ENCODE data around the gene HOXD9.

DNA sequence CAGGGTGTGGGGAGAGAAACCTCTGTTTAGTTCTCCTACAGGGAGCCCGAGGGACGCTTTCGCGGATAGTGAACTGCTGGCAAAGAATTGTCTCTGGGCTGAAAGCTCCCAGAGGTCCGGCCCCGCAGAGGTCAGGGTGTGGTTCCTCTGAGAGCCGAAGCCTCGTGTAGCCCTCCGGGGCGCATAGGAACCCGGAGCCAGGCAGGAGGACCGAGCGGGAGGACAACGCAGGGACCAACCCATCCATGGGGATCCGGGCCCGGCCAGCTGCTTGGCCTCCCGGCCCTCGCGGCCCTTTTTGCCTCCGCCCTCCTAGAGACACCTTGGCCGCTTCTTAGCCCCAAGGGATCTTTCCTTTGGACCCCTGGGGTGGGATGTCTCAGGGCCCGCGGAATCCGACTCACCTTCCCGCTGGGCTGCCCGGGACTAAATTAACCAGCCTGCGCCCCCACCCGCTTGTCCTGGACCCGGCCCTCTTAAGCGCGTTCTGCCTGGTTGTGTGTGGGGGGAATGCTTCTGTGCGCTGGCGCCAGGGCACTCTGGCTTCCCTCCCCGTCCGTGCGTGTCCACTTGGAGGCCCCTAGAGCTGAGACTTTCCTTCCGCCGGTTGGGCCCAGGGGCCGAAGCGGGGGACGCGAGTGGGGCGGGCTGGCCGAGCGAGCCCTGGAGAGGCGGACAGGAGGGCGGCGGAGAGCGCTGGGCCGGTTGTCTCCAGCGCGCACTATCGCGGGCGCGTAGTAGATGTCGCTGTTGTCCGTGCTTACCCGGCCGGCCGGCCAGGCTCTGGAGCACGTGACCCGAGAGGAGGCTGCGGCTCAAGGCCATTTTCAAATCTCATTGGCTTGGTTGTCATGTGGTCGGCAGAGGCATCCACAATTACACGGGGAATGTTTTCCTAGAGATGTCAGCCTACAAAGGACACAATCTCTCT, 6.4 kb upstream of the HOXD9 start, which contains the start of gene HOXD10:
- TF ChIP-seq, protein P1, sequence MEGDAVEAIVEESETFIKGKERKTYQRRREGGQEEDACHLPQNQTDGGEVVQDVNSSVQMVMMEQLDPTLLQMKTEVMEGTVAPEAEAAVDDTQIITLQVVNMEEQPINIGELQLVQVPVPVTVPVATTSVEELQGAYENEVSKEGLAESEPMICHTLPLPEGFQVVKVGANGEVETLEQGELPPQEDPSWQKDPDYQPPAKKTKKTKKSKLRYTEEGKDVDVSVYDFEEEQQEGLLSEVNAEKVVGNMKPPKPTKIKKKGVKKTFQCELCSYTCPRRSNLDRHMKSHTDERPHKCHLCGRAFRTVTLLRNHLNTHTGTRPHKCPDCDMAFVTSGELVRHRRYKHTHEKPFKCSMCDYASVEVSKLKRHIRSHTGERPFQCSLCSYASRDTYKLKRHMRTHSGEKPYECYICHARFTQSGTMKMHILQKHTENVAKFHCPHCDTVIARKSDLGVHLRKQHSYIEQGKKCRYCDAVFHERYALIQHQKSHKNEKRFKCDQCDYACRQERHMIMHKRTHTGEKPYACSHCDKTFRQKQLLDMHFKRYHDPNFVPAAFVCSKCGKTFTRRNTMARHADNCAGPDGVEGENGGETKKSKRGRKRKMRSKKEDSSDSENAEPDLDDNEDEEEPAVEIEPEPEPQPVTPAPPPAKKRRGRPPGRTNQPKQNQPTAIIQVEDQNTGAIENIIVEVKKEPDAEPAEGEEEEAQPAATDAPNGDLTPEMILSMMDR (IDR thresholded peaks at IDR 0.05; ENCODE audit: extremely low read depth in 1 of 2, insufficient read depth in 1 of 2, low read depth in 1 of 2, low read length in 2 of 2) = peak; percentile 59 to 78
- TF ChIP-seq POLR2AphosphoS5 (IDR thresholded peaks at IDR 0.05; ENCODE audit: insufficient read depth, low read depth, low read length) (no peak), FOS (IDR thresholded peaks at IDR 0.05; ENCODE audit: borderline replicate concordance, insufficient read depth, low read length) (no peak)

All from endothelial cell of umbilical vein (primary cell).